HEK293T (cell line): ENCODE measurements around the gene AGMO.

Source experiments
- CTCF ChIA-PET: fragments of 350-600 bp; formaldehyde crosslinking; extraction: SDS; loops from one replicate; lab custom pipeline; 2021; ENCODE audit warnings: antibody characterized with exemption, inconsistent platforms; lab: Yijun Ruan, JAX
- POLR2A ChIA-PET: fragments of 350-600 bp; formaldehyde crosslinking; extraction: SDS; loops from one replicate; lab custom pipeline; 2020; ENCODE audit warnings: antibody characterized with exemption, inconsistent platforms; lab: Yijun Ruan, JAX
- DNase-seq: peaks from one replicate; pipeline ENCODE4 v3.0.0; 2012; ENCODE audit warnings: mixed read lengths; ENCODE audit errors: extremely low spot score
- ARNT ChIP-seq: fragments of 450-650 bp; IDR thresholded peaks from 2 replicates; pipeline ENCODE4 v1.6.1; 2017; ENCODE audit warnings: mild to moderate bottlenecking
- BHLHE40 ChIP-seq: fragments of 450-650 bp; IDR thresholded peaks from 2 replicates; pipeline ENCODE4 v1.6.1; 2016; ENCODE audit warnings: mild to moderate bottlenecking, moderate library complexity, borderline replicate concordance
- CTBP1 ChIP-seq: fragments of 450-650 bp; IDR thresholded peaks from 2 replicates; pipeline ENCODE4 v1.6.1; 2016; ENCODE audit warnings: borderline replicate concordance
- ELF4 ChIP-seq: fragments of 450-650 bp; IDR thresholded peaks from 2 replicates; pipeline ENCODE4 v1.6.1; 2017; ENCODE audit warnings: antibody characterized with exemption
- FOXA1 ChIP-seq: fragments of 450-650 bp; IDR thresholded peaks from 2 replicates; pipeline ENCODE4 v1.6.1; 2016; ENCODE audit warnings: mild to moderate bottlenecking
- FOXK2 ChIP-seq: fragments of 450-650 bp; IDR thresholded peaks from 2 replicates; pipeline ENCODE4 v1.6.1; 2016; ENCODE audit warnings: mild to moderate bottlenecking
- FOXM1 ChIP-seq: fragments of 450-650 bp; IDR thresholded peaks from 2 replicates; pipeline ENCODE4 v1.6.1; 2017; ENCODE audit warnings: mild to moderate bottlenecking, borderline replicate concordance
- HDGF ChIP-seq: fragments of 450-650 bp; IDR thresholded peaks from 2 replicates; pipeline ENCODE4 v1.6.1; 2017; ENCODE audit warnings: antibody characterized with exemption, borderline replicate concordance
- L3MBTL2 ChIP-seq: fragments of 450-650 bp; conservative IDR thresholded peaks from 2 replicates; pipeline ENCODE4 v1.6.1; 2016; ENCODE audit warnings: mild to moderate bottlenecking
- LEF1 ChIP-seq: fragments of 450-650 bp; IDR thresholded peaks from 2 replicates; pipeline ENCODE4 v1.6.1; 2017; ENCODE audit warnings: mild to moderate bottlenecking, borderline replicate concordance
- NFRKB ChIP-seq: fragments of 450-650 bp; IDR thresholded peaks from 2 replicates; pipeline ENCODE4 v1.6.1; 2016; ENCODE audit warnings: mild to moderate bottlenecking, moderate library complexity
- SP1 ChIP-seq: fragments of 450-650 bp; IDR thresholded peaks from 2 replicates; pipeline ENCODE4 v1.6.1; 2017
- SUZ12 ChIP-seq: fragments of 450-650 bp; IDR thresholded peaks from 2 replicates; pipeline ENCODE4 v1.6.1; 2016; ENCODE audit warnings: mild to moderate bottlenecking
- TARDBP ChIP-seq: fragments of 450-650 bp; IDR thresholded peaks from 2 replicates; pipeline ENCODE4 v1.6.1; 2016
- ZNF384 ChIP-seq: fragments of 450-650 bp; IDR thresholded peaks from 2 replicates; pipeline ENCODE4 v1.6.1; 2016
- TF ChIP-seq, protein P1 (sequence below): fragments of 450-650 bp; IDR thresholded peaks from 2 replicates; pipeline ENCODE4 v1.6.1; 2016

The AGMO gene

DNA sequence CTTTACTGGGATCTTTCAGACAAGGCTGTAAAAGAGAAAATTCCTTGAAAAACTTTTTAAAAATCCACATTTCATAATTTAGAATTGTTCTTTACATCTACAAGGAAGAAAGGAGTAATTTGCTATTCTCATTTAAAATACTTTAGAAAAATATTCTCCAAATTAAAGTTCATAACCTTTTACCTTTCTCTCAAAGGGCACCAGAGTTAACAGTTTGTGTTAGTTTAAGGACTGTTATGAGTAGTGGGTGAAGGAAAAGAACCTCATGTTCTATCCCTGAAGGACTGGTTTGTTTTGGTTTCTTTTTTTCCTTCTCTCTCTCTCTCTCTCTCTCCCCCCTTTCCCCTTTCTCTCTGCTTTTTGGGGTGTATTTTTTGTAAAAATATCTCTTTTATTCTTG, 4.1 kb downstream of the AGMO start:
- ChIA-PET CTCF (no interaction called here), POLR2A (no interaction called here)
- DNase-seq, result no peak
- TF ChIP-seq FOXA1 (no peak), NFRKB (no peak), FOXM1 (no peak), LEF1 (no peak), TARDBP (no peak), FOXK2 (no peak), ELF4 (no peak), BHLHE40 (no peak), L3MBTL2 (no peak), ARNT (no peak), HDGF (no peak), ZNF384 (no peak), CTBP1 (no peak), SUZ12 (no peak)
- TF ChIP-seq, protein P1, sequence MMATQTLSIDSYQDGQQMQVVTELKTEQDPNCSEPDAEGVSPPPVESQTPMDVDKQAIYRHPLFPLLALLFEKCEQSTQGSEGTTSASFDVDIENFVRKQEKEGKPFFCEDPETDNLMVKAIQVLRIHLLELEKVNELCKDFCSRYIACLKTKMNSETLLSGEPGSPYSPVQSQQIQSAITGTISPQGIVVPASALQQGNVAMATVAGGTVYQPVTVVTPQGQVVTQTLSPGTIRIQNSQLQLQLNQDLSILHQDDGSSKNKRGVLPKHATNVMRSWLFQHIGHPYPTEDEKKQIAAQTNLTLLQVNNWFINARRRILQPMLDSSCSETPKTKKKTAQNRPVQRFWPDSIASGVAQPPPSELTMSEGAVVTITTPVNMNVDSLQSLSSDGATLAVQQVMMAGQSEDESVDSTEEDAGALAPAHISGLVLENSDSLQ, result no peak

DNA sequence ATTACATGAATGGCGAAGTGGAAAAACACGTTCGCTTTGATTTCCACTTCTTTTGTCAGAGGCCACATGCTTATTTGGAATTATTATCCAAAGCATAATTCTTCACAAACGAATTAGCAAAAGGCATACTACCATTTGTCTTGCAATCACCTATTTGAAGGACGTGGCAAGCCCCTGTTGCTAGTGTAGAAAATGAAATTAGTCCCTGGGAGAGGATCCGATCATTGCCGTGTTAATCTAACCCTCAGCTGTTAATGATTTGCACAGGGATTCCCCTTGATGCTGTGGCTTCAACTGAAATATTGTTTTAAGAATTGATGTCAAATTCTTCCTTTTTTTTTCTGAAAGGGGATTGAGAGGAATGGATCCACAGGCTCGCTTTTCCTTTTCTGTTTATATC, 4.6 kb downstream of the AGMO start:
- CTCF ChIA-PET, result no interaction called here
- POLR2A ChIA-PET, result no interaction called here
- TF ChIP-seq FOXA1 (no peak), ELF4 (no peak), NFRKB (no peak), FOXK2 (no peak), HDGF (no peak), L3MBTL2 (no peak), BHLHE40 (no peak), SUZ12 (no peak), LEF1 (no peak), FOXM1 (no peak), TARDBP (no peak), ZNF384 (no peak)
- TF ChIP-seq, protein P1, result no peak
- DNase-seq, result no peak

DNA sequence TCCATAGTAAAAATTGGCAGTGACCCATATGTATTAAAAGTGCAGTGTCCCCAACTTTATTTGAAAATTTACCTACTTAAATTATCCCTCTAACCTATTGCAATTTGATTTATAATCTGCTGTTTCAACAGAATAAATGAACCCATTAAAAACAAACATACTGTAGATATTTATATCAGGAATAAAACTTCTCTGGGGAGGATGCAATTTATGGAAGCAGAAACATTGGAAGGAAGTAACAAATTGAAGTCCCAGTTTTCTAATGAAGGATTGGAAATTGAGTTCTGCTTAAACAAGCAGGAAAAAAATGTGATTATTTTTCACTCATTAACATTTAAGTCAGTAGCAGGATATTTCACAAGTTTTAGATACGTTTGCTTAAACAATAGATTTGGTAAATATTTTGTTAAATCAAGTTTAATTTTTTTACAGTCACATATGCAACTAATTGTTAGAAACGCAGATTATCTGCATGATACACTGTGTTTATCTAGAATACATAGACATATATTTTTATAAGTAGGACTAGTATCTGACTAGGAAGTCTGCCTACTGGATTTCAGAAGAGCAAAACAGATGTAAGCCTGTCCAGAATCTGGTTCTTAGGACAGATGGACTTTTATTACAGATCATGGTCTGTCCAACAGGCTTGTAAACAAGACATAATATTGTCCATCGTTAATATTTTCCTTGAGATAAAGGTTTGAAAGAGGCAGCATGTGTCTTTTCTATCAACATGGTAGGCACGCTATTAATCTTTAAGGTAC, 5.3 kb downstream of the AGMO start:
- no peak for TF ChIP-seq CTBP1
- TF ChIP-seq FOXM1, result no peak
- no peak for TF ChIP-seq SUZ12
- no peak for TF ChIP-seq TARDBP
- TF ChIP-seq FOXK2, result no peak
- no peak for TF ChIP-seq FOXA1
- no peak for TF ChIP-seq L3MBTL2
- TF ChIP-seq LEF1, result no peak
- TF ChIP-seq ELF4, result no peak
- no peak for TF ChIP-seq NFRKB
- TF ChIP-seq HDGF, result no peak
- TF ChIP-seq, protein P1, result no peak
- TF ChIP-seq BHLHE40, result no peak
- TF ChIP-seq ZNF384, result no peak
- TF ChIP-seq SP1, result no peak
- no peak for TF ChIP-seq ARNT
- CTCF ChIA-PET, result interaction anchor here (0.6 kb wide), 1 partner anchor 88 kb away, joined by 3 read pairs; no protein-coding TSS in a partner anchor
- DNase-seq, result no peak
- POLR2A ChIA-PET, result no interaction called here

DNA sequence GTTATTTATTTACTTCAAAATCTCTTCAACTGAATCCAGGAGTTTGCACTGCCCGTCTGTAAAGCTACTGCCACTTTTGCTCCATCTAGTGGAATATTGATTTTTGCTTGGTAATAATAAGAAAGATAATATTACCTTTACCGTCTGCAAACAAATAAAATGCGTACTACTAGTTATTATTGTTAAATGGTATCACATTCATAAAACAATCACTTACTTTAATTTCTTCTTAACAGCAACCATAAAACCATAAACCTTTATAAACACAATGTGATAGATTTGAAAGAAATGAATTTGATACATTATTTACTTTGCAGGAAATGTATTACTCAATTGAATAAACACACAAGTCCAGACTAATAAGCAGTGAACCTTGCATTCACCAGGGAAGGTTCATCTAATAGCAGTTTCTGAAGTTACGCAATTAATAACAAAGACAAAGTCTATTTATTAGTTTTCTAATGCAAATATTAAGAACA, 6.4 kb downstream of the AGMO start:
- DNase-seq, result no peak
- TF ChIP-seq ZNF384 (no peak), ELF4 (no peak), FOXK2 (no peak), HDGF (no peak), L3MBTL2 (no peak), LEF1 (no peak), SP1 (no peak), FOXA1 (no peak), NFRKB (no peak), BHLHE40 (no peak), FOXM1 (no peak), ARNT (no peak), CTBP1 (no peak), SUZ12 (no peak), TARDBP (no peak)
- TF ChIP-seq, protein P1, result no peak
- POLR2A ChIA-PET, result no interaction called here
- CTCF ChIA-PET, result interaction anchor here (0.6 to 0.7 kb wide), 3 partner anchors 89 to 247 kb away, joined by 3 read pairs; no protein-coding TSS in a partner anchor

DNA sequence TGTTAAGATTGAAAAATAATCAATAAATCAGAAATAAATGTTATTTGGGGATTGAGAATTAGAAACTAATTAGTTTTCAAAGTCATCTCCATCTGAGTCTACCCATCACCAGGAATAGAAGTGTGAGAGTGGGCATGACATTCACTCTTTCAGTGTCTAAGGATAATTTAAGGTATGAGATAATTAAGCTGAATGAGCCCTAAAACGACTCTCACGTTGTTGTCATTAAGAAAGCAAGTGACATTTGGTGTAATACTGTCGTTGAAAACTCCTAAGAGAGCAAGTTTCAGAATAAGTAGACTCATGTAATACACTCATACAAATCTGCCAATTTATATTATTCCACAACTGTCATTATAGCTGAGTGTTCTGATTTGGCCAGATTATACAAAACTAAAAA, 7.1 kb downstream of the AGMO start:
- POLR2A ChIA-PET, result no interaction called here
- CTCF ChIA-PET, result interaction anchor here (0.6 to 0.7 kb wide), 2 partner anchors 232 to 248 kb away, joined by 3 read pairs; no protein-coding TSS in a partner anchor
- no peak for DNase-seq
- TF ChIP-seq SP1 (no peak), HDGF (no peak), NFRKB (no peak), ARNT (no peak), FOXK2 (no peak), SUZ12 (no peak), ELF4 (no peak), CTBP1 (no peak), BHLHE40 (no peak), LEF1 (no peak), FOXA1 (no peak), FOXM1 (no peak), L3MBTL2 (no peak), TARDBP (no peak), ZNF384 (no peak)
- TF ChIP-seq, protein P1, result no peak
